NCI-H82 treated with DMSO at 0.1 percent for 48 hours (cell line): Measurements from ENCODE around the gene TRIP6.

Source experiments
- DNase-seq: peaks from one replicate; lab custom pipeline; 2025; ENCODE audit not compliant: unreplicated experiment; lab: John Stamatoyannopoulos, UW

The TRIP6 gene

GRCh38 chr7:100867040-100867775 is at the start of gene TRIP6:
TSS of gene TRIP6 (plus strand) at chr7:100867387. CDS start at chr7:100867498, 111 bp downstream.
- no peak for DNase-seq

- DNase-seq, result no peak
Observed at GRCh38 chr7:100818366-100818765, 48.8 kb upstream of the TRIP6 start.

GRCh38 chr7:100818825-100819224 is 48.4 kb upstream of the TRIP6 start:
- DNase-seq, result no peak

GRCh38 chr7:100819586-100819985 is 47.6 kb upstream of the TRIP6 start:
- no peak for DNase-seq

- no peak for DNase-seq
Observed at GRCh38 chr7:100822236-100823139, 44.7 kb upstream of the TRIP6 start.

GRCh38 chr7:100823140-100823525 is 44.1 kb upstream of the TRIP6 start:
- DNase-seq, result no peak

GRCh38 chr7:100823534-100823933 is 43.7 kb upstream of the TRIP6 start:
- DNase-seq, result no peak

- DNase-seq, result no peak
Observed at GRCh38 chr7:100824499-100825214, 42.5 kb upstream of the TRIP6 start.

GRCh38 chr7:100825215-100825671 is 41.9 kb upstream of the TRIP6 start:
- DNase-seq, result no peak

GRCh38 chr7:100825751-100826513 is 41.3 kb upstream of the TRIP6 start:
- no peak for DNase-seq

- DNase-seq, result no peak
Observed at GRCh38 chr7:100826514-100827329, 40.5 kb upstream of the TRIP6 start.

- no peak for DNase-seq
Observed at GRCh38 chr7:100827330-100828226, 39.6 kb upstream of the TRIP6 start, which contains the start of gene EPHB4. TSS of gene EPHB4 (minus strand) at chr7:100827523. CDS start at chr7:100827030, 493 bp downstream.

- no peak for DNase-seq
Observed at GRCh38 chr7:100829150-100829716, 38.0 kb upstream of the TRIP6 start.

- no peak for DNase-seq
Observed at GRCh38 chr7:100830396-100830795, 36.8 kb upstream of the TRIP6 start.

GRCh38 chr7:100832281-100832633 is 34.9 kb upstream of the TRIP6 start:
- DNase-seq, result no peak

- DNase-seq, result no peak
Observed at GRCh38 chr7:100835903-100836811, 31.0 kb upstream of the TRIP6 start.

GRCh38 chr7:100836812-100837098 is 30.4 kb upstream of the TRIP6 start:
- no peak for DNase-seq
